Measurements from ENCODE around the gene LSAMP.

LSAMP gene

GRCh38 chr3:116190095-116190494 lies 255.2 kb downstream of the LSAMP start:
- Histone ChIP-seq H3K9me3 (ENCODE audit: control insufficient read depth, low read length) (no peaks in the 10 kb centered on the region), H3K4me3 (ENCODE audit: insufficient read depth, low read depth, low read length) (no peak overlapping the region), H3K27ac (ENCODE audit: insufficient read depth, low read depth, low read length, poor library complexity, severe bottlenecking) (no peak overlapping the region), H3K4me1 (ENCODE audit: control insufficient read depth, insufficient read depth, low read length) (no peaks in the 10 kb centered on the region), H3K36me3 (ENCODE audit: control insufficient read depth, insufficient read depth, low read length) (no peaks in the 10 kb centered on the region), H3K27me3 (ENCODE audit: control insufficient read depth, insufficient read depth, low read length, poor library complexity, severe bottlenecking) (no peaks in the 10 kb centered on the region)
- WGBS, 2 experiments: 100% methylated on average over 1 to 2 of the region's 3 CpGs

GRCh38 chr3:116188231-116188785 lies 257.0 kb downstream of the LSAMP start:
- H3K27me3 ChIP-seq (ENCODE audit: control insufficient read depth, insufficient read depth, low read length, poor library complexity, severe bottlenecking): no peaks in the 10 kb centered on the region
- no peak overlapping the region for H3K27ac ChIP-seq (ENCODE audit: insufficient read depth, low read depth, low read length, poor library complexity, severe bottlenecking)
- WGBS, 2 experiments: 90% methylated on average over 3 of the region's 3 CpGs; no CpG with 5 or more reads in 1 of the 2 experiments
- H3K4me1 ChIP-seq (ENCODE audit: control insufficient read depth, insufficient read depth, low read length): no peaks in the 10 kb centered on the region
- no peaks in the 10 kb centered on the region for H3K9me3 ChIP-seq (ENCODE audit: control insufficient read depth, low read length)
- H3K4me3 ChIP-seq (ENCODE audit: insufficient read depth, low read depth, low read length): no peak overlapping the region
- H3K36me3 ChIP-seq (ENCODE audit: control insufficient read depth, insufficient read depth, low read length): no peaks in the 10 kb centered on the region

GRCh38 chr3:116186049-116186448 lies 259.2 kb downstream of the LSAMP start:
- H3K4me1 ChIP-seq (ENCODE audit: control insufficient read depth, insufficient read depth, low read length): no peaks in the 10 kb centered on the region
- no peak overlapping the region for H3K4me3 ChIP-seq (ENCODE audit: insufficient read depth, low read depth, low read length)
- no peaks in the 10 kb centered on the region for H3K36me3 ChIP-seq (ENCODE audit: control insufficient read depth, insufficient read depth, low read length)
- no peak overlapping the region for H3K27ac ChIP-seq (ENCODE audit: insufficient read depth, low read depth, low read length, poor library complexity, severe bottlenecking)
- H3K9me3 ChIP-seq (ENCODE audit: control insufficient read depth, low read length): no peaks in the 10 kb centered on the region
- WGBS, 2 experiments: no CpG with 5 or more reads among the region's 1 CpG
- no peaks in the 10 kb centered on the region for H3K27me3 ChIP-seq (ENCODE audit: control insufficient read depth, insufficient read depth, low read length, poor library complexity, severe bottlenecking)

- Histone ChIP-seq H3K27me3 (ENCODE audit: control insufficient read depth, insufficient read depth, low read length, poor library complexity, severe bottlenecking) (no peaks in the 10 kb centered on the region), H3K9me3 (ENCODE audit: control insufficient read depth, low read length) (no peaks in the 10 kb centered on the region), H3K4me3 (ENCODE audit: insufficient read depth, low read depth, low read length) (no peak overlapping the region), H3K36me3 (ENCODE audit: control insufficient read depth, insufficient read depth, low read length) (no peaks in the 10 kb centered on the region), H3K27ac (ENCODE audit: insufficient read depth, low read depth, low read length, poor library complexity, severe bottlenecking) (no peak overlapping the region), H3K4me1 (ENCODE audit: control insufficient read depth, insufficient read depth, low read length) (no peaks in the 10 kb centered on the region)
These were observed 264.1 kb downstream of the LSAMP start for GRCh38 chr3:116181159-116181558.

- Histone ChIP-seq H3K4me1 (ENCODE audit: control insufficient read depth, insufficient read depth, low read length) (no peaks in the 10 kb centered on the region), H3K36me3 (ENCODE audit: control insufficient read depth, insufficient read depth, low read length) (no peaks in the 10 kb centered on the region), H3K4me3 (ENCODE audit: insufficient read depth, low read depth, low read length) (no peak overlapping the region), H3K27ac (ENCODE audit: insufficient read depth, low read depth, low read length, poor library complexity, severe bottlenecking) (no peak overlapping the region), H3K9me3 (ENCODE audit: control insufficient read depth, low read length) (no peaks in the 10 kb centered on the region), H3K27me3 (ENCODE audit: control insufficient read depth, insufficient read depth, low read length, poor library complexity, severe bottlenecking) (no peaks in the 10 kb centered on the region)
- 89 to 100% methylated on average over 1 of the region's 1 CpG for WGBS, 2 experiments
These were observed 266.2 kb downstream of the LSAMP start for GRCh38 chr3:116179091-116179490.

GRCh38 chr3:116176974-116177555 lies 268.2 kb downstream of the LSAMP start:
- Histone ChIP-seq H3K9me3 (ENCODE audit: control insufficient read depth, low read length) (no peaks in the 10 kb centered on the region), H3K36me3 (ENCODE audit: control insufficient read depth, insufficient read depth, low read length) (no peaks in the 10 kb centered on the region), H3K4me1 (ENCODE audit: control insufficient read depth, insufficient read depth, low read length) (no peaks in the 10 kb centered on the region), H3K27me3 (ENCODE audit: control insufficient read depth, insufficient read depth, low read length, poor library complexity, severe bottlenecking) (no peaks in the 10 kb centered on the region), H3K4me3 (ENCODE audit: insufficient read depth, low read depth, low read length) (no peak overlapping the region), H3K27ac (ENCODE audit: insufficient read depth, low read depth, low read length, poor library complexity, severe bottlenecking) (no peak overlapping the region)
- WGBS, 2 experiments: 88% methylated on average over 1 of the region's 1 CpG; no CpG with 5 or more reads in 1 of the 2 experiments

- H3K9me3 ChIP-seq (ENCODE audit: control insufficient read depth, low read length): no peaks in the 10 kb centered on the region
- no peak overlapping the region for H3K27ac ChIP-seq (ENCODE audit: insufficient read depth, low read depth, low read length, poor library complexity, severe bottlenecking)
- peaks cover 11% of the 10 kb centered on the region for H3K4me1 ChIP-seq (ENCODE audit: control insufficient read depth, insufficient read depth, low read length)
- no peaks in the 10 kb centered on the region for H3K36me3 ChIP-seq (ENCODE audit: control insufficient read depth, insufficient read depth, low read length)
- no peaks in the 10 kb centered on the region for H3K27me3 ChIP-seq (ENCODE audit: control insufficient read depth, insufficient read depth, low read length, poor library complexity, severe bottlenecking)
- H3K4me3 ChIP-seq (ENCODE audit: insufficient read depth, low read depth, low read length): no peak overlapping the region
These were observed 279.2 kb downstream of the LSAMP start for GRCh38 chr3:116166121-116166520.

GRCh38 chr3:116165641-116166040 lies 279.6 kb downstream of the LSAMP start:
- no peaks in the 10 kb centered on the region for H3K27me3 ChIP-seq (ENCODE audit: control insufficient read depth, insufficient read depth, low read length, poor library complexity, severe bottlenecking)
- H3K9me3 ChIP-seq (ENCODE audit: control insufficient read depth, low read length): no peaks in the 10 kb centered on the region
- H3K27ac ChIP-seq (ENCODE audit: insufficient read depth, low read depth, low read length, poor library complexity, severe bottlenecking): no peak overlapping the region
- peaks cover 11% of the 10 kb centered on the region for H3K4me1 ChIP-seq (ENCODE audit: control insufficient read depth, insufficient read depth, low read length)
- no peaks in the 10 kb centered on the region for H3K36me3 ChIP-seq (ENCODE audit: control insufficient read depth, insufficient read depth, low read length)
- H3K4me3 ChIP-seq (ENCODE audit: insufficient read depth, low read depth, low read length): no peak overlapping the region

GRCh38 chr3:116165135-116165534 lies 280.2 kb downstream of the LSAMP start:
- Histone ChIP-seq H3K4me1 (ENCODE audit: control insufficient read depth, insufficient read depth, low read length) (peaks cover 11% of the 10 kb centered on the region), H3K4me3 (ENCODE audit: insufficient read depth, low read depth, low read length) (no peak overlapping the region), H3K27me3 (ENCODE audit: control insufficient read depth, insufficient read depth, low read length, poor library complexity, severe bottlenecking) (no peaks in the 10 kb centered on the region), H3K36me3 (ENCODE audit: control insufficient read depth, insufficient read depth, low read length) (no peaks in the 10 kb centered on the region), H3K27ac (ENCODE audit: insufficient read depth, low read depth, low read length, poor library complexity, severe bottlenecking) (peak overlapping the region; percentile 57), H3K9me3 (ENCODE audit: control insufficient read depth, low read length) (no peaks in the 10 kb centered on the region)
- WGBS, 2 experiments: 82 to 88% methylated on average over 1 of the region's 2 CpGs

- H3K36me3 ChIP-seq (ENCODE audit: control insufficient read depth, insufficient read depth, low read length): no peaks in the 10 kb centered on the region
- H3K27me3 ChIP-seq (ENCODE audit: control insufficient read depth, insufficient read depth, low read length, poor library complexity, severe bottlenecking): no peaks in the 10 kb centered on the region
- WGBS, 2 experiments: 98 to 100% methylated on average over 1 to 2 of the region's 2 CpGs
These were observed 281.2 kb downstream of the LSAMP start for GRCh38 chr3:116164039-116164438.

More at GRCh38 chr3:116164039-116164438, 281.2 kb downstream of the LSAMP start:
- Histone ChIP-seq H3K4me3 (ENCODE audit: insufficient read depth, low read depth, low read length) (no peak overlapping the region), H3K9me3 (ENCODE audit: control insufficient read depth, low read length) (no peaks in the 10 kb centered on the region), H3K4me1 (ENCODE audit: control insufficient read depth, insufficient read depth, low read length) (peaks cover 11% of the 10 kb centered on the region), H3K27ac (ENCODE audit: insufficient read depth, low read depth, low read length, poor library complexity, severe bottlenecking) (no peak overlapping the region)
